SK-N-SH (cell line): Measurements from ENCODE around the gene ZNF3. TPM values are rescaled to one million over a fixed set of nuclear protein-coding genes. Genes with fewer than 3 reads are reported as not detected.

ENCODE experiments used
- CTCF ChIA-PET: fragments of 300-600, 350-600 bp; formaldehyde crosslinking; extraction: SDS; loops from one replicate; lab custom pipeline; 2021; lab: Yijun Ruan, JAX
- POLR2A ChIA-PET: fragments of 350-600 bp; sonication (Branson Sonifier 250); formaldehyde crosslinking; extraction: SDS; loops from one replicate; lab custom pipeline; 2020; ENCODE audit warnings: antibody characterized with exemption, inconsistent platforms; lab: Yijun Ruan, JAX
- DNase-seq: peaks from one replicate; pipeline ENCODE4 v3.0.0; 2012
- H2AFZ ChIP-seq: fragments of 200-600 bp; sonication (generic); 2 replicates; pipeline ENCODE4 v1.8.1; 2016; ENCODE audit warnings: antibody characterized with exemption, mild to moderate bottlenecking, low read depth
- H3F3A ChIP-seq: fragments of 200-600 bp; sonication (generic); replicated peaks from 2 replicates; pipeline ENCODE3; 2016; ENCODE audit warnings: antibody characterized with exemption, mild to moderate bottlenecking; ENCODE audit not compliant: insufficient read depth
- H3K27ac ChIP-seq, 2 experiments: fragments of 200-500 bp in 1 of 2; fragments of 200-600 bp in 1 of 2; sonication (Bioruptor generic) in 1 of 2; sonication (generic), shearing (Covaris generic) in 1 of 2; 2 replicates each; pipeline versions ENCODE4 v1.5.1 to v1.6.1; 2014 to 2016; ENCODE audit warnings: low read depth in 2 of 2, inconsistent platforms in 1 of 2, low read length in 1 of 2, mild to moderate bottlenecking in 1 of 2, mixed read lengths in 1 of 2
- H3K27me3 ChIP-seq: fragments of 200-600 bp; sonication (generic), shearing (Covaris generic); 2 replicates; pipeline ENCODE4 v1.6.1; 2016; ENCODE audit warnings: mixed run types; ENCODE audit not compliant: insufficient read depth
- H3K36me3 ChIP-seq, 2 experiments: fragments of 200-500 bp in 1 of 2; fragments of 200-600 bp in 1 of 2; sonication (Bioruptor generic) in 1 of 2; sonication (generic) in 1 of 2; replicated peaks in 1 of 2; 2 replicates each; pipeline versions ENCODE3 to v1.5.1; 2014 to 2016; ENCODE audit warnings: low read length in 1 of 2, mild to moderate bottlenecking in 1 of 2; ENCODE audit not compliant: insufficient read depth in 2 of 2, control insufficient read depth in 1 of 2
- H3K4me1 ChIP-seq, 2 experiments: fragments of 200-500 bp in 1 of 2; fragments of 200-600 bp in 1 of 2; sonication (Bioruptor generic) in 1 of 2; sonication (generic), shearing (Covaris generic) in 1 of 2; 2 replicates each; pipeline versions ENCODE4 v1.5.1 to v1.6.1; 2014 to 2016; ENCODE audit warnings: low read depth in 1 of 2, low read length in 1 of 2, mixed run types in 1 of 2; ENCODE audit not compliant: insufficient read depth in 2 of 2, control insufficient read depth in 1 of 2
- H3K4me2 ChIP-seq: fragments of 200-600 bp; sonication (generic), shearing (Covaris generic); 2 replicates; pipeline ENCODE4 v1.6.1; 2017; ENCODE audit warnings: mixed run types
- H3K4me3 ChIP-seq, 2 experiments: fragments of 200-500 bp in 1 of 2; fragments of 200-600 bp in 1 of 2; sonication (Bioruptor generic) in 1 of 2; sonication (generic), shearing (Covaris generic) in 1 of 2; 2 replicates each; pipeline versions ENCODE4 v1.5.1 to v1.8.1; 2014 to 2016; ENCODE audit warnings: low read depth in 2 of 2, inconsistent platforms in 1 of 2, low read length in 1 of 2, mild to moderate bottlenecking in 1 of 2, mixed read lengths in 1 of 2, moderate library complexity in 1 of 2
- H3K79me2 ChIP-seq: fragments of 200-600 bp; sonication (generic); 2 replicates; pipeline ENCODE4 v1.8.1; 2017; ENCODE audit warnings: mild to moderate bottlenecking; ENCODE audit not compliant: insufficient read depth
- H3K9ac ChIP-seq: fragments of 200-600 bp; sonication (generic); 2 replicates; pipeline ENCODE4 v1.6.1; 2017; ENCODE audit warnings: mixed run types
- H3K9me2 ChIP-seq: fragments of 200-600 bp; sonication (generic); 2 replicates; pipeline ENCODE4 v1.6.1; 2017; ENCODE audit warnings: mixed run types
- H3K9me3 ChIP-seq: fragments of 200-600 bp; sonication (generic); 2 replicates; pipeline ENCODE4 v1.6.1; 2017; ENCODE audit warnings: mixed run types, mild to moderate bottlenecking, moderate library complexity
- H4K20me1 ChIP-seq: fragments of 200-600 bp; sonication (generic); 2 replicates; pipeline ENCODE4 v1.6.1; 2017; ENCODE audit warnings: mild to moderate bottlenecking, mixed run types; ENCODE audit not compliant: insufficient read depth
- CHD2 ChIP-seq: fragments of 150-350 bp; IDR thresholded peaks from 2 replicates; pipeline ENCODE4 v1.6.1; 2018; ENCODE audit warnings: low read length; ENCODE audit not compliant: partially characterized antibody
- ELF1 ChIP-seq: IDR thresholded peaks from 2 replicates; pipeline ENCODE4 v1.4.0; 2012
- EP300 ChIP-seq, 2 experiments: IDR thresholded peaks; 2 replicates each; pipeline versions ENCODE4 v1.4.0 to v1.6.1; 2012; ENCODE audit warnings: borderline replicate concordance in 1 of 2, low read depth in 1 of 2, low read length in 1 of 2
- FOSL2 ChIP-seq: IDR thresholded peaks from 2 replicates; pipeline ENCODE4 v1.4.0; 2012; ENCODE audit warnings: low read depth, mild to moderate bottlenecking, moderate library complexity, borderline replicate concordance
- FOXJ3 ChIP-seq: sonication (generic); formaldehyde crosslinking; IDR thresholded peaks from 2 replicates; pipeline ENCODE4 v1.5.1; 2020; ENCODE audit warnings: mild to moderate bottlenecking, missing genetic modification reagents
- FOXM1 ChIP-seq: IDR thresholded peaks from 2 replicates; pipeline ENCODE4 v1.4.0; 2012; ENCODE audit warnings: low read depth, mild to moderate bottlenecking
- GABPA ChIP-seq: IDR thresholded peaks from 2 replicates; pipeline ENCODE4 v1.4.0; 2012; ENCODE audit warnings: low read depth, mild to moderate bottlenecking
- GATA2 ChIP-seq: sonication (generic); formaldehyde crosslinking; IDR thresholded peaks from 2 replicates; pipeline ENCODE4 v1.5.0; 2020; ENCODE audit warnings: mild to moderate bottlenecking, missing genetic modification reagents
- JUND ChIP-seq: IDR thresholded peaks from 2 replicates; pipeline ENCODE4 v1.4.0; 2012
- MEF2A ChIP-seq: IDR thresholded peaks from 2 replicates; pipeline ENCODE4 v1.4.0; 2012; ENCODE audit warnings: low read depth, borderline replicate concordance
- MXI1 ChIP-seq: IDR thresholded peaks from 2 replicates; pipeline ENCODE4 v1.6.1; 2012; ENCODE audit warnings: mild to moderate bottlenecking, low read depth, low read length, improper control_type of control experiment
- NFIC ChIP-seq: IDR thresholded peaks from 2 replicates; pipeline ENCODE4 v1.4.0; 2012; ENCODE audit warnings: borderline replicate concordance
- POLR2AphosphoS5 ChIP-seq: IDR thresholded peaks from 2 replicates; pipeline ENCODE4 v1.6.1; 2012; ENCODE audit warnings: low read depth, low read length
- RAD21 ChIP-seq: IDR thresholded peaks from 2 replicates; pipeline ENCODE4 v1.6.1; 2012; ENCODE audit warnings: mild to moderate bottlenecking, low read length
- RCOR1 ChIP-seq: fragments of 150-350 bp; IDR thresholded peaks from 2 replicates; pipeline ENCODE4 v1.6.1; 2017; ENCODE audit warnings: antibody characterized with exemption, low read length
- RFX5 ChIP-seq: IDR thresholded peaks from 2 replicates; pipeline ENCODE4 v1.6.1; 2012; ENCODE audit warnings: mild to moderate bottlenecking, improper control_type of control experiment, low read length
- RXRA ChIP-seq: IDR thresholded peaks from 2 replicates; pipeline ENCODE4 v1.4.0; 2012; ENCODE audit warnings: low read depth, mild to moderate bottlenecking, borderline replicate concordance
- SIN3A ChIP-seq: IDR thresholded peaks from 2 replicates; pipeline ENCODE4 v1.6.1; 2012; ENCODE audit warnings: low read depth, mild to moderate bottlenecking, low read length, moderate library complexity, borderline replicate concordance
- SMC3 ChIP-seq: IDR thresholded peaks from 2 replicates; pipeline ENCODE4 v1.6.1; 2012; ENCODE audit warnings: low read depth, low read length, improper control_type of control experiment
- TCF12 ChIP-seq: IDR thresholded peaks from 2 replicates; pipeline ENCODE4 v1.4.0; 2012
- TEAD4 ChIP-seq: IDR thresholded peaks from 2 replicates; pipeline ENCODE4 v1.4.0; 2012; ENCODE audit warnings: mild to moderate bottlenecking, borderline replicate concordance; ENCODE audit not compliant: insufficient read depth
- YY1 ChIP-seq: IDR thresholded peaks from 2 replicates; pipeline ENCODE4 v1.4.0; 2012; ENCODE audit warnings: low read depth, mild to moderate bottlenecking
- WGBS: methylation state at CpG from one replicate; pipeline ENCODE4 v1.1.6; 2017; ENCODE audit warnings: low lambda C conversion rate; 5-methylcytosine and 5-hydroxymethylcytosine counted together
- polyA plus RNA-seq, 3 experiments: library from polyadenylated mRNA; depleted of rRNA; stranded (reverse); fragments of >200 nt; gene quantifications; 2 replicates each; pipeline ENCODE4 v1.2.3, GENCODE V29; 2012
- TF ChIP-seq, protein P1 (sequence below): IDR thresholded peaks from 2 replicates; pipeline ENCODE4; 2012
- TF ChIP-seq, protein P2 (sequence below): IDR thresholded peaks from 2 replicates; pipeline ENCODE4 v1.6.1; 2012; ENCODE audit warnings: mild to moderate bottlenecking, low read depth, low read length, moderate library complexity
- TF ChIP-seq, protein P3 (sequence below): fragments of 150-350 bp; IDR thresholded peaks from 2 replicates; pipeline ENCODE4 v1.6.1; 2017; ENCODE audit warnings: antibody characterized with exemption, low read length, low read depth, borderline replicate concordance
- TF ChIP-seq, protein P4 (sequence below): fragments of 200-600 bp; sonication (generic); IDR thresholded peaks from 2 replicates; pipeline ENCODE4 v1.6.1; 2017; ENCODE audit warnings: antibody characterized with exemption, mild to moderate bottlenecking, moderate library complexity

The ZNF3 gene
- polyA plus RNA-seq, 1 of the 3 experiments (the other 2 are of a cell fraction) = 30.5 TPM

DNA sequence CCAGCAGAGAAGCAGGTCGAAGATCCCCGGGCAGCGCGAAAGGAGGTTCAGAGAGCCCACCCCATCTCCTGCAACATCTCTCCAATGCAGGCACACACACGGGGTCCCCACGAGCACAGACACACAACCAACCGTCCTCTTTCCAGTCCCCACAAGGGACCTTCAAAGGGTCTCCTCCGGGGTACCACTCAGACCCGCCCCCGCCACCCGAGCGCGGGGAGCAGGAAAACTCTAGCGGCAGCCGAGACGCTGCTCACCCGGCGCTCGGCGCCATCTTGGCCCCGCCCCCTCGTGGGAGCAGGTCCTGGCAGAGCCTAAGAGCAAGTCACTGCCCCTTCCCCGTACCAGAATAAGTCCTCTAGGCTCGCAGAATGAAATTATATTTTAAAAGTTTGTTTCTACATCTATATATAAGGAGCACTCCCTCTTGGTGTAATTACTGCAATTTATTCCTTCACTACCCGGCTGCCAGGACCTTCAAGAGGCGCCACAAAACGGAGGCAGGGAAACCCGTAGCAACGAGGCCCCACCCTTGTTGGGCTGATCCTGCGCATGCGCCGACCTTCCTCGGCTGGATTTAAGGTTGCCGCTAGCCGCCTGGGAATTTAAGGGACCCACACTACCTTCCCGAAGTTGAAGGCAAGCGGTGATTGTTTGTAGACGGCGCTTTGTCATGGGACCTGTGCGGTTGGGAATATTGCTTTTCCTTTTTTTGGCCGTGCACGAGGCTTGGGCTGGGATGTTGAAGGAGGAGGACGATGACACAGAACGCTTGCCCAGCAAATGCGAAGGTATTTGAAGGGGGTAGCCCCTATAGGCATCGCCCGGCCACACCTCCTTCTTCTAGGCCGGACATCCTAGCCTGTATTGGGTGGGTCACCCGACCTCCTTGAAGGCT is 37.8 kb upstream of the ZNF3 start, which contains the start of the genes CNPY4 and TAF6:
TSS of gene CNPY4 (plus strand) at position 563 of the 898 bp plus-strand sequence. CDS start at position 674, 111 bp downstream.
TSS of gene TAF6 (minus strand) at position 287 of the 898 bp plus-strand sequence. CDS start 5,149 bp downstream, outside the sequence.
- Histone ChIP-seq H3K4me2 (peak within 1 kb of the TSS; percentile 96), H3F3A (peaks cover 22% of the 10 kb centered on the region), H3K9ac (peak within 1 kb of the TSS; percentile 78), H3K4me3 (peak within 1 kb of the TSS; percentile 69 to 97), H3K9me2 (no peaks in the 10 kb centered on the region), H3K4me1 (peaks cover 0 to 11% of the 10 kb centered on the region in 2 experiments; a peak in 2 of 4 replicates), H3K27me3 (no peaks in the 10 kb centered on the region), H2AFZ (peak within 1 kb of the TSS; percentile 93), H4K20me1 (no peaks in the 10 kb centered on the region), H3K79me2 (peaks cover 52% of the 10 kb centered on the region), H3K27ac (peak within 1 kb of the TSS; percentile 84), H3K9me3 (no peaks in the 10 kb centered on the region), H3K36me3 (peaks cover 8 to 33% of the 10 kb centered on the region in 2 experiments)
- POLR2A ChIA-PET = interaction anchor here (1.1 to 2.5 kb wide), 2 partner anchors 13 to 18 kb away, joined by 3 to 15 read pairs; partner anchors contain the start of genes AP4M1 and MCM7
- peak; percentile 100 for DNase-seq
- CTCF ChIA-PET = interaction anchor here (1.0 to 5.0 kb wide), 5 partner anchors 8 to 98 kb away, joined by 3 to 40 read pairs (median 4); no protein-coding TSS in a partner anchor
- 1% methylated on average over 42 of the region's 49 CpGs for WGBS
- TF ChIP-seq FOSL2 (no peak), MEF2A (no peak), MXI1 (peak; percentile 80), RFX5 (no peak; the same call in 1 of the 2 replicates), TEAD4 (no peak), POLR2AphosphoS5 (peak; percentile 89), SIN3A (peak; percentile 76; the same call in 1 of the 2 replicates), NFIC (0 out of 2 replicates have a peak, but pooled peaks have one; percentile 12), RXRA (no peak), JUND (peak; percentile 13; the same call in 1 of the 2 replicates), FOXM1 (no peak), RCOR1 (peak; percentile 4; the same call in 1 of the 2 replicates), TCF12 (no peak), FOXJ3 (CRISPR knock-in tag) (no peak), GABPA (no peak; the same call in 1 of the 2 replicates), RAD21 (no peak), SMC3 (no peak), ELF1 (no peak), YY1 (peak; percentile 99), EP300 (IDR thresholded peaks at IDR 0.05; ENCODE audit: borderline replicate concordance in 1 of 2, low read depth in 1 of 2, low read length in 1 of 2) (no peak), CHD2 (no peak), GATA2 (no peak)
- TF ChIP-seq, protein P1, sequence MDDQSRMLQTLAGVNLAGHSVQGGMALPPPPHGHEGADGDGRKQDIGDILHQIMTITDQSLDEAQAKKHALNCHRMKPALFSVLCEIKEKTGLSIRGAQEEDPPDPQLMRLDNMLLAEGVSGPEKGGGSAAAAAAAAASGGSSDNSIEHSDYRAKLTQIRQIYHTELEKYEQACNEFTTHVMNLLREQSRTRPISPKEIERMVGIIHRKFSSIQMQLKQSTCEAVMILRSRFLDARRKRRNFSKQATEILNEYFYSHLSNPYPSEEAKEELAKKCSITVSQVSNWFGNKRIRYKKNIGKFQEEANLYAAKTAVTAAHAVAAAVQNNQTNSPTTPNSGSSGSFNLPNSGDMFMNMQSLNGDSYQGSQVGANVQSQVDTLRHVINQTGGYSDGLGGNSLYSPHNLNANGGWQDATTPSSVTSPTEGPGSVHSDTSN = peak; percentile 38; the same call in 1 of the 2 replicates
- TF ChIP-seq, protein P2, sequence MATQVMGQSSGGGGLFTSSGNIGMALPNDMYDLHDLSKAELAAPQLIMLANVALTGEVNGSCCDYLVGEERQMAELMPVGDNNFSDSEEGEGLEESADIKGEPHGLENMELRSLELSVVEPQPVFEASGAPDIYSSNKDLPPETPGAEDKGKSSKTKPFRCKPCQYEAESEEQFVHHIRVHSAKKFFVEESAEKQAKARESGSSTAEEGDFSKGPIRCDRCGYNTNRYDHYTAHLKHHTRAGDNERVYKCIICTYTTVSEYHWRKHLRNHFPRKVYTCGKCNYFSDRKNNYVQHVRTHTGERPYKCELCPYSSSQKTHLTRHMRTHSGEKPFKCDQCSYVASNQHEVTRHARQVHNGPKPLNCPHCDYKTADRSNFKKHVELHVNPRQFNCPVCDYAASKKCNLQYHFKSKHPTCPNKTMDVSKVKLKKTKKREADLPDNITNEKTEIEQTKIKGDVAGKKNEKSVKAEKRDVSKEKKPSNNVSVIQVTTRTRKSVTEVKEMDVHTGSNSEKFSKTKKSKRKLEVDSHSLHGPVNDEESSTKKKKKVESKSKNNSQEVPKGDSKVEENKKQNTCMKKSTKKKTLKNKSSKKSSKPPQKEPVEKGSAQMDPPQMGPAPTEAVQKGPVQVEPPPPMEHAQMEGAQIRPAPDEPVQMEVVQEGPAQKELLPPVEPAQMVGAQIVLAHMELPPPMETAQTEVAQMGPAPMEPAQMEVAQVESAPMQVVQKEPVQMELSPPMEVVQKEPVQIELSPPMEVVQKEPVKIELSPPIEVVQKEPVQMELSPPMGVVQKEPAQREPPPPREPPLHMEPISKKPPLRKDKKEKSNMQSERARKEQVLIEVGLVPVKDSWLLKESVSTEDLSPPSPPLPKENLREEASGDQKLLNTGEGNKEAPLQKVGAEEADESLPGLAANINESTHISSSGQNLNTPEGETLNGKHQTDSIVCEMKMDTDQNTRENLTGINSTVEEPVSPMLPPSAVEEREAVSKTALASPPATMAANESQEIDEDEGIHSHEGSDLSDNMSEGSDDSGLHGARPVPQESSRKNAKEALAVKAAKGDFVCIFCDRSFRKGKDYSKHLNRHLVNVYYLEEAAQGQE = peak; percentile 84
- TF ChIP-seq, protein P3, sequence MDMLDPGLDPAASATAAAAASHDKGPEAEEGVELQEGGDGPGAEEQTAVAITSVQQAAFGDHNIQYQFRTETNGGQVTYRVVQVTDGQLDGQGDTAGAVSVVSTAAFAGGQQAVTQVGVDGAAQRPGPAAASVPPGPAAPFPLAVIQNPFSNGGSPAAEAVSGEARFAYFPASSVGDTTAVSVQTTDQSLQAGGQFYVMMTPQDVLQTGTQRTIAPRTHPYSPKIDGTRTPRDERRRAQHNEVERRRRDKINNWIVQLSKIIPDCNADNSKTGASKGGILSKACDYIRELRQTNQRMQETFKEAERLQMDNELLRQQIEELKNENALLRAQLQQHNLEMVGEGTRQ = no peak
- TF ChIP-seq, protein P4, sequence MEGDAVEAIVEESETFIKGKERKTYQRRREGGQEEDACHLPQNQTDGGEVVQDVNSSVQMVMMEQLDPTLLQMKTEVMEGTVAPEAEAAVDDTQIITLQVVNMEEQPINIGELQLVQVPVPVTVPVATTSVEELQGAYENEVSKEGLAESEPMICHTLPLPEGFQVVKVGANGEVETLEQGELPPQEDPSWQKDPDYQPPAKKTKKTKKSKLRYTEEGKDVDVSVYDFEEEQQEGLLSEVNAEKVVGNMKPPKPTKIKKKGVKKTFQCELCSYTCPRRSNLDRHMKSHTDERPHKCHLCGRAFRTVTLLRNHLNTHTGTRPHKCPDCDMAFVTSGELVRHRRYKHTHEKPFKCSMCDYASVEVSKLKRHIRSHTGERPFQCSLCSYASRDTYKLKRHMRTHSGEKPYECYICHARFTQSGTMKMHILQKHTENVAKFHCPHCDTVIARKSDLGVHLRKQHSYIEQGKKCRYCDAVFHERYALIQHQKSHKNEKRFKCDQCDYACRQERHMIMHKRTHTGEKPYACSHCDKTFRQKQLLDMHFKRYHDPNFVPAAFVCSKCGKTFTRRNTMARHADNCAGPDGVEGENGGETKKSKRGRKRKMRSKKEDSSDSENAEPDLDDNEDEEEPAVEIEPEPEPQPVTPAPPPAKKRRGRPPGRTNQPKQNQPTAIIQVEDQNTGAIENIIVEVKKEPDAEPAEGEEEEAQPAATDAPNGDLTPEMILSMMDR = no peak
